GM12801 (cell line): ENCODE results near the gene DISP2.

ENCODE experiments used
- CTCF ChIP-seq: IDR thresholded peaks from one replicate; pipeline ENCODE4 v1.5.1; 2011; ENCODE audit warnings: control low read depth; ENCODE audit not compliant: insufficient read length; ENCODE audit errors: extremely low read depth

DISP2 gene

GRCh38 chr15:40364251-40364650 is 6.2 kb downstream of the DISP2 start:
- no peak for TF ChIP-seq CTCF

- no peak for TF ChIP-seq CTCF
Observed at GRCh38 chr15:40365016-40365415, 7.0 kb downstream of the DISP2 start.

- TF ChIP-seq CTCF = no peak
Observed at GRCh38 chr15:40365624-40366456, 7.8 kb downstream of the DISP2 start.

GRCh38 chr15:40366457-40367370 is 8.7 kb downstream of the DISP2 start:
- no peak for TF ChIP-seq CTCF

GRCh38 chr15:40367371-40367685 is 9.3 kb downstream of the DISP2 start:
- TF ChIP-seq CTCF = no peak

- no peak for TF ChIP-seq CTCF
Observed at GRCh38 chr15:40367686-40368611, 9.9 kb downstream of the DISP2 start.
